ENCODE results near the gene RPS23. TPM values are rescaled to one million over a fixed set of nuclear protein-coding genes. Genes with fewer than 3 reads are reported as not detected.
A peak's percentile ranks its signal among the peaks of the same experiment; 100 is the strongest.

The RPS23 gene
- total RNA-seq, 1 donor from 2014 or later: 1,103 TPM

- Histone ChIP-seq H3K27me3 (ENCODE audit: low read depth) (no peaks in the 10 kb centered on the region), H3K27ac (replicated peaks) (no peak overlapping the region), H3K4me3 (no peak overlapping the region), H3K36me3 (peaks cover 9% of the 10 kb centered on the region), H3K9me3 (replicated peaks) (no peaks in the 10 kb centered on the region), H3K4me1 (peaks cover 19% of the 10 kb centered on the region)
- intact Hi-C loops (cut with micrococcal nuclease): no loop called here
- DNase-seq: no peak
- no peak for TF ChIP-seq CTCF (IDR thresholded peaks at IDR 0.05; ENCODE audit: borderline replicate concordance)
Measured at GRCh38 chr5:82309091-82309531, 31.0 kb upstream of the RPS23 start.

DNA sequence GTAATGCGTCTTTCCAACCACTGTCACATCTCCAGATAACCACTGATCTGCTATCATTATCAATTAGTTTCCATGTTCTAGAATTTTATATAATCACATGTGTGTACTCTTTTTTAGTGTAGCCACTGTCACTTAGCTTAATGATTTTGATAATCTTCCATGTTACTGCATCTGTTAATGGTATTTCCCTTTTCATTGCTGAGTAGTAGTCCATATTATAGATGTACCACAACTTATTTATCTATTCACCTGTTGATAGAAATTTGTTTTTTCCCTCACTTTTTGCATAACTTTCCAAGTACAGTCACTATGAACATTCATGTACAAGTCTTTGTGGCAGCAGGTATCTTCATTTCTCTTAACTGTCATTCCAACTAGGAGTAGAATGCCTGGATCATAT, 30.3 kb upstream of the RPS23 start:
- intact Hi-C loops (cut with micrococcal nuclease): no loop called here
- H3K27ac ChIP-seq (replicated peaks): no peak overlapping the region
- no peak overlapping the region for H3K4me3 ChIP-seq
- no peaks in the 10 kb centered on the region for H3K27me3 ChIP-seq (ENCODE audit: low read depth)
- peaks cover 9% of the 10 kb centered on the region for H3K36me3 ChIP-seq
- no peak for TF ChIP-seq CTCF (IDR thresholded peaks at IDR 0.05; ENCODE audit: borderline replicate concordance)
- H3K4me1 ChIP-seq: peaks cover 17% of the 10 kb centered on the region
- H3K9me3 ChIP-seq (replicated peaks): no peaks in the 10 kb centered on the region
- DNase-seq: no peak

DNA sequence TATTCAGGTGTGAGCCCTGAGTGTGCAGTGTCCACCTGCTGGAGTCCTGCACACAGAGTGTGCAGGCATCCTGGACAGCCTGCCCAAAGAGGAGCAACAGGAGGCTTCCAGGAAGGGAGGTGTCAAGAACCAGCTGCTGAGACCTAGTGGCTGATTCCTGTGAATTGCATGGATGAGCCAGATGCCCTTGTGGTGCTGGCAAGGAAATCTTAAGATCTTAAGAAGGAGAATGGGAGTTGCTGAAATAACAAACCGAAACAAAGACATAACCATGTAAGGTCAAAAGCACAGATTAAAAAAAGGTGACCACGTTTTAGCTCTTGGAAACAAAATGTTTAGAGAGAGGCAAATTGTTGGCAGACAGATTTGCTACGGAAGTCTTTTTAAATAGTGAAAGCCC, 29.3 kb upstream of the RPS23 start:
- H3K9me3 ChIP-seq (replicated peaks): no peaks in the 10 kb centered on the region
- intact Hi-C loops (cut with micrococcal nuclease): no loop called here
- TF ChIP-seq CTCF (IDR thresholded peaks at IDR 0.05; ENCODE audit: borderline replicate concordance): no peak
- H3K36me3 ChIP-seq: peaks cover 9% of the 10 kb centered on the region
- H3K27ac ChIP-seq (replicated peaks): peak overlapping the region; percentile 31
- H3K27me3 ChIP-seq (ENCODE audit: low read depth): no peaks in the 10 kb centered on the region
- no peak for DNase-seq
- peaks cover 7% of the 10 kb centered on the region for H3K4me1 ChIP-seq
- no peak overlapping the region for H3K4me3 ChIP-seq

- intact Hi-C loops (cut with micrococcal nuclease): no loop called here
- TF ChIP-seq CTCF (IDR thresholded peaks at IDR 0.05; ENCODE audit: borderline replicate concordance): no peak
- H3K27ac ChIP-seq (replicated peaks): no peak overlapping the region
Measured at GRCh38 chr5:82306151-82306550, 28.0 kb upstream of the RPS23 start.

GRCh38 chr5:82301190-82301589, 23.0 kb upstream of the RPS23 start:
- no peak for TF ChIP-seq CTCF (IDR thresholded peaks at IDR 0.05; ENCODE audit: borderline replicate concordance)
- intact Hi-C loops (cut with micrococcal nuclease): no loop called here
- Histone ChIP-seq H3K36me3 (peaks cover 9% of the 10 kb centered on the region), H3K9me3 (replicated peaks) (no peaks in the 10 kb centered on the region), H3K27ac (replicated peaks) (no peak overlapping the region), H3K27me3 (ENCODE audit: low read depth) (no peaks in the 10 kb centered on the region), H3K4me1 (no peaks in the 10 kb centered on the region), H3K4me3 (no peak overlapping the region)
- DNase-seq: no peak

More at GRCh38 chr5:82306151-82306550, 28.0 kb upstream of the RPS23 start:
- no peaks in the 10 kb centered on the region for H3K9me3 ChIP-seq (replicated peaks)
- no peaks in the 10 kb centered on the region for H3K27me3 ChIP-seq (ENCODE audit: low read depth)
- H3K4me1 ChIP-seq: peaks cover 6% of the 10 kb centered on the region
- H3K4me3 ChIP-seq: no peak overlapping the region
- peaks cover 9% of the 10 kb centered on the region for H3K36me3 ChIP-seq
- DNase-seq: no peak

- no peaks in the 10 kb centered on the region for H3K9me3 ChIP-seq (replicated peaks)
- DNase-seq: no peak
- no peaks in the 10 kb centered on the region for H3K36me3 ChIP-seq
- H3K4me1 ChIP-seq: no peaks in the 10 kb centered on the region
- intact Hi-C loops (cut with micrococcal nuclease): no loop called here
- no peak overlapping the region for H3K27ac ChIP-seq (replicated peaks)
- H3K4me3 ChIP-seq: no peak overlapping the region
- H3K27me3 ChIP-seq (ENCODE audit: low read depth): no peaks in the 10 kb centered on the region
- TF ChIP-seq CTCF (IDR thresholded peaks at IDR 0.05; ENCODE audit: borderline replicate concordance): no peak
Measured at GRCh38 chr5:82298668-82299067, 20.5 kb upstream of the RPS23 start.
